Measurements from ENCODE around the gene CSH1.
"Not testable (repeated sequence)": the region's sequence is repeated elsewhere in the genome, so short reads cannot be mapped to it uniquely, and the experiment has no call there.

GRCh38 chr17:63869491-63870291 is 26.7 kb downstream of the CSH1 start:
- TF ChIP-seq CTCF, POLR2A (IDR thresholded peaks at IDR 0.05): not testable (repeated sequence)
